ENCODE results near the gene FNDC3B. TPM values are rescaled to one million over a fixed set of nuclear protein-coding genes. Genes with fewer than 3 reads are reported as not detected.

The FNDC3B gene
- total RNA-seq, 1 donor from 2014 or later, result 9.3 TPM

GRCh38 chr3:172281884-172282283, 242.5 kb downstream of the FNDC3B start:
- no peaks in the 10 kb centered on the region for H3K9me3 Mint-ChIP-seq
- no peaks in the 10 kb centered on the region for H3K4me1 Mint-ChIP-seq
- H3K4me3 Mint-ChIP-seq, result no peak overlapping the region
- no peak for TF ChIP-seq CTCF (IDR thresholded peaks at IDR 0.05)
- intact Hi-C loops (cut with micrococcal nuclease), result no loop called here
- POLR2A ChIA-PET, result no interaction called here
- no peak for DNase-seq
- no peaks in the 10 kb centered on the region for H3K27me3 Mint-ChIP-seq
- no peak overlapping the region for H3K27ac Mint-ChIP-seq
- no peak for ATAC-seq (ENCODE audit: low read depth)
- CTCF ChIA-PET, result no interaction called here
- no peaks in the 10 kb centered on the region for H3K36me3 Mint-ChIP-seq (ENCODE audit: low read depth)

GRCh38 chr3:172282850-172283249, 243.5 kb downstream of the FNDC3B start:
- ChIA-PET CTCF (no interaction called here), POLR2A (no interaction called here)
- intact Hi-C loops (cut with micrococcal nuclease), result no loop called here
- ATAC-seq (ENCODE audit: low read depth), result no peak
- TF ChIP-seq CTCF (IDR thresholded peaks at IDR 0.05), result no peak
- no peaks in the 10 kb centered on the region for H3K9me3 Mint-ChIP-seq
- no peaks in the 10 kb centered on the region for H3K4me1 Mint-ChIP-seq
- no peak overlapping the region for H3K27ac Mint-ChIP-seq
- no peak overlapping the region for H3K4me3 Mint-ChIP-seq
- no peak for DNase-seq
- H3K36me3 Mint-ChIP-seq (ENCODE audit: low read depth), result no peaks in the 10 kb centered on the region
- no peaks in the 10 kb centered on the region for H3K27me3 Mint-ChIP-seq

- H3K27me3 Mint-ChIP-seq, result no peaks in the 10 kb centered on the region
- no peak overlapping the region for H3K4me3 Mint-ChIP-seq
- ChIA-PET CTCF (no interaction called here), POLR2A (no interaction called here)
- ATAC-seq (ENCODE audit: low read depth) (no peak), DNase-seq (no peak)
- intact Hi-C loops (cut with micrococcal nuclease), result no loop called here
- no peaks in the 10 kb centered on the region for H3K9me3 Mint-ChIP-seq
- no peak overlapping the region for H3K27ac Mint-ChIP-seq
- H3K4me1 Mint-ChIP-seq, result no peaks in the 10 kb centered on the region
- no peaks in the 10 kb centered on the region for H3K36me3 Mint-ChIP-seq (ENCODE audit: low read depth)
- no peak for TF ChIP-seq CTCF (IDR thresholded peaks at IDR 0.05)
Observed at GRCh38 chr3:172283841-172284357, 244.5 kb downstream of the FNDC3B start.

GRCh38 chr3:172285844-172286243, 246.5 kb downstream of the FNDC3B start:
- ATAC-seq (ENCODE audit: low read depth), result no peak
- Mint-ChIP-seq H3K36me3 (ENCODE audit: low read depth) (no peaks in the 10 kb centered on the region), H3K27ac (no peak overlapping the region), H3K27me3 (no peaks in the 10 kb centered on the region), H3K9me3 (no peaks in the 10 kb centered on the region), H3K4me1 (peaks cover 6% of the 10 kb centered on the region), H3K4me3 (no peak overlapping the region)
- CTCF ChIA-PET, result no interaction called here
- POLR2A ChIA-PET, result no interaction called here
- DNase-seq, result no peak
- intact Hi-C loops (cut with micrococcal nuclease), result no loop called here
- no peak for TF ChIP-seq CTCF (IDR thresholded peaks at IDR 0.05)

GRCh38 chr3:172286548-172287148, 247.3 kb downstream of the FNDC3B start:
- TF ChIP-seq CTCF (IDR thresholded peaks at IDR 0.05), result no peak
- intact Hi-C loops (cut with micrococcal nuclease), result no loop called here
- no peaks in the 10 kb centered on the region for H3K9me3 Mint-ChIP-seq
- H3K27ac Mint-ChIP-seq, result no peak overlapping the region
- POLR2A ChIA-PET, result no interaction called here
- no peaks in the 10 kb centered on the region for H3K36me3 Mint-ChIP-seq (ENCODE audit: low read depth)
- DNase-seq (no peak), ATAC-seq (ENCODE audit: low read depth) (no peak)
- no peaks in the 10 kb centered on the region for H3K27me3 Mint-ChIP-seq
- no peak overlapping the region for H3K4me3 Mint-ChIP-seq
- peaks cover 6% of the 10 kb centered on the region for H3K4me1 Mint-ChIP-seq
- CTCF ChIA-PET, result no interaction called here
